ENCODE measurements around the gene POGLUT3.

Gene POGLUT3

GRCh38 chr11:108530426-108530825, 32.2 kb upstream of the POGLUT3 start:
- Histone ChIP-seq H3K36me3 (ENCODE audit: control insufficient read depth, insufficient read depth, low read length) (no peaks in the 10 kb centered on the region), H3K79me2 (peaks cover 3% of the 10 kb centered on the region), H3K27ac (no peak overlapping the region), H3K9ac (no peak overlapping the region), H3K4me3 (ENCODE audit: low read depth, low read length) (no peak overlapping the region), H2AFZ (no peak overlapping the region), H3K9me3 (ENCODE audit: control insufficient read depth, low read length) (no peaks in the 10 kb centered on the region), H3K27me3 (ENCODE audit: control insufficient read depth, insufficient read depth, low read length) (no peaks in the 10 kb centered on the region), H3K4me2 (ENCODE audit: low read length) (no peak overlapping the region), H3K4me1 (peaks cover 9% of the 10 kb centered on the region)
- TF ChIP-seq CTCF (IDR thresholded peaks at IDR 0.05) = no peak

GRCh38 chr11:108527382-108527781, 29.2 kb upstream of the POGLUT3 start:
- H3K27ac ChIP-seq = no peak overlapping the region
- H3K4me2 ChIP-seq (ENCODE audit: low read length) = no peak overlapping the region
- no peak for TF ChIP-seq CTCF (IDR thresholded peaks at IDR 0.05)
- H3K9me3 ChIP-seq (ENCODE audit: control insufficient read depth, low read length) = no peaks in the 10 kb centered on the region
- no peaks in the 10 kb centered on the region for H3K27me3 ChIP-seq (ENCODE audit: control insufficient read depth, insufficient read depth, low read length)
- H3K36me3 ChIP-seq (ENCODE audit: control insufficient read depth, insufficient read depth, low read length) = no peaks in the 10 kb centered on the region
- no peak overlapping the region for H3K9ac ChIP-seq
- no peak overlapping the region for H3K4me3 ChIP-seq (ENCODE audit: low read depth, low read length)
- H2AFZ ChIP-seq = no peak overlapping the region
- H3K79me2 ChIP-seq = no peaks in the 10 kb centered on the region
- H3K4me1 ChIP-seq = no peaks in the 10 kb centered on the region

- Histone ChIP-seq H2AFZ (no peak overlapping the region), H3K79me2 (no peaks in the 10 kb centered on the region), H3K27ac (no peak overlapping the region), H3K4me2 (ENCODE audit: low read length) (no peak overlapping the region), H3K4me3 (ENCODE audit: low read depth, low read length) (no peak overlapping the region), H3K27me3 (ENCODE audit: control insufficient read depth, insufficient read depth, low read length) (no peaks in the 10 kb centered on the region), H3K9me3 (ENCODE audit: control insufficient read depth, low read length) (no peaks in the 10 kb centered on the region), H3K9ac (no peak overlapping the region), H3K36me3 (ENCODE audit: control insufficient read depth, insufficient read depth, low read length) (no peaks in the 10 kb centered on the region), H3K4me1 (no peaks in the 10 kb centered on the region)
- TF ChIP-seq CTCF (IDR thresholded peaks at IDR 0.05) = no peak
Observed at GRCh38 chr11:108525161-108525560, 27.0 kb upstream of the POGLUT3 start.

GRCh38 chr11:108524422-108524821, 26.2 kb upstream of the POGLUT3 start:
- no peak overlapping the region for H2AFZ ChIP-seq
- H3K27ac ChIP-seq = no peak overlapping the region
- H3K27me3 ChIP-seq (ENCODE audit: control insufficient read depth, insufficient read depth, low read length) = no peaks in the 10 kb centered on the region
- no peak overlapping the region for H3K4me2 ChIP-seq (ENCODE audit: low read length)
- H3K9ac ChIP-seq = no peak overlapping the region
- no peaks in the 10 kb centered on the region for H3K9me3 ChIP-seq (ENCODE audit: control insufficient read depth, low read length)
- no peaks in the 10 kb centered on the region for H3K4me1 ChIP-seq
- H3K4me3 ChIP-seq (ENCODE audit: low read depth, low read length) = no peak overlapping the region
- no peak for TF ChIP-seq CTCF (IDR thresholded peaks at IDR 0.05)
- no peaks in the 10 kb centered on the region for H3K79me2 ChIP-seq
- no peaks in the 10 kb centered on the region for H3K36me3 ChIP-seq (ENCODE audit: control insufficient read depth, insufficient read depth, low read length)

- no peak overlapping the region for H3K27ac ChIP-seq
- no peaks in the 10 kb centered on the region for H3K27me3 ChIP-seq (ENCODE audit: control insufficient read depth, insufficient read depth, low read length)
- H3K4me2 ChIP-seq (ENCODE audit: low read length) = no peak overlapping the region
- H2AFZ ChIP-seq = no peak overlapping the region
- H3K4me1 ChIP-seq = no peaks in the 10 kb centered on the region
- H3K79me2 ChIP-seq = no peaks in the 10 kb centered on the region
- H3K4me3 ChIP-seq (ENCODE audit: low read depth, low read length) = no peak overlapping the region
- H3K36me3 ChIP-seq (ENCODE audit: control insufficient read depth, insufficient read depth, low read length) = no peaks in the 10 kb centered on the region
- H3K9ac ChIP-seq = no peak overlapping the region
- no peaks in the 10 kb centered on the region for H3K9me3 ChIP-seq (ENCODE audit: control insufficient read depth, low read length)
- no peak for TF ChIP-seq CTCF (IDR thresholded peaks at IDR 0.05)
Observed at GRCh38 chr11:108522318-108522717, 24.1 kb upstream of the POGLUT3 start.
